AG04450 (cell line): ENCODE measurements around the gene IDS. TPM values are rescaled to one million over a fixed set of nuclear protein-coding genes. Genes with fewer than 3 reads are reported as not detected.
A peak's percentile ranks its signal among the peaks of the same experiment; 100 is the strongest.
"Not testable (repeated sequence)": the region's sequence is repeated elsewhere in the genome, so short reads cannot be mapped to it uniquely, and the experiment has no call there.

Experiments used
- CTCF ChIA-PET: fragments of 300-600, 350-600 bp; formaldehyde crosslinking; extraction: SDS; loops from one replicate; lab custom pipeline; 2022; ENCODE audit warnings: antibody characterized with exemption, inconsistent platforms; lab: Charles Lee
- POLR2A ChIA-PET: fragments of 350-600 bp; formaldehyde crosslinking; extraction: SDS; loops from one replicate; lab custom pipeline; 2021; ENCODE audit warnings: antibody characterized with exemption, inconsistent platforms; lab: Yijun Ruan, JAX
- DNase-seq: peaks from one replicate; pipeline ENCODE4 v3.0.0-alpha.2; 2011; ENCODE audit warnings: low read depth, low spot score
- H3K27ac ChIP-seq: one replicate; pipeline ENCODE4 v1.5.1; 2012; ENCODE audit warnings: low read depth, low read length, control low read depth
- H3K27me3 ChIP-seq: one replicate; pipeline ENCODE4 v1.6.0; 2012; ENCODE audit warnings: low read length; ENCODE audit not compliant: control insufficient read depth, insufficient read depth
- H3K4me3 ChIP-seq: 2 replicates; pipeline ENCODE4 v1.5.1; 2011; ENCODE audit warnings: mild to moderate bottlenecking, low read depth, low read length, control low read depth
- H3K9me3 ChIP-seq: 2 replicates; pipeline ENCODE4 v1.5.1; 2012; ENCODE audit warnings: low read length; ENCODE audit not compliant: control insufficient read depth, insufficient read depth
- polyA plus RNA-seq: library from polyadenylated mRNA; depleted of rRNA; stranded (reverse); fragments of >200 nt; gene quantifications from 2 replicates; pipeline ENCODE4 v1.2.3, GENCODE V29; 2011
- TF ChIP-seq, protein P1 (sequence below): IDR thresholded peaks from 2 replicates; pipeline ENCODE4 v1.5.1; 2011; ENCODE audit warnings: low read depth, low read length, control low read depth, inconsistent platforms

IDS gene
- polyA plus RNA-seq, 1 experiment = 75.7 TPM

GRCh38 chrX:149510386-149510785, 5.3 kb upstream of the IDS start:
- POLR2A ChIA-PET = no interaction called here
- TF ChIP-seq, protein P1, sequence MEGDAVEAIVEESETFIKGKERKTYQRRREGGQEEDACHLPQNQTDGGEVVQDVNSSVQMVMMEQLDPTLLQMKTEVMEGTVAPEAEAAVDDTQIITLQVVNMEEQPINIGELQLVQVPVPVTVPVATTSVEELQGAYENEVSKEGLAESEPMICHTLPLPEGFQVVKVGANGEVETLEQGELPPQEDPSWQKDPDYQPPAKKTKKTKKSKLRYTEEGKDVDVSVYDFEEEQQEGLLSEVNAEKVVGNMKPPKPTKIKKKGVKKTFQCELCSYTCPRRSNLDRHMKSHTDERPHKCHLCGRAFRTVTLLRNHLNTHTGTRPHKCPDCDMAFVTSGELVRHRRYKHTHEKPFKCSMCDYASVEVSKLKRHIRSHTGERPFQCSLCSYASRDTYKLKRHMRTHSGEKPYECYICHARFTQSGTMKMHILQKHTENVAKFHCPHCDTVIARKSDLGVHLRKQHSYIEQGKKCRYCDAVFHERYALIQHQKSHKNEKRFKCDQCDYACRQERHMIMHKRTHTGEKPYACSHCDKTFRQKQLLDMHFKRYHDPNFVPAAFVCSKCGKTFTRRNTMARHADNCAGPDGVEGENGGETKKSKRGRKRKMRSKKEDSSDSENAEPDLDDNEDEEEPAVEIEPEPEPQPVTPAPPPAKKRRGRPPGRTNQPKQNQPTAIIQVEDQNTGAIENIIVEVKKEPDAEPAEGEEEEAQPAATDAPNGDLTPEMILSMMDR = peak; percentile 28; the same call in 1 of the 2 replicates
- H3K27me3 ChIP-seq = no peaks in the 10 kb centered on the region
- CTCF ChIA-PET = interaction anchor here (1.0 to 1.4 kb wide), 2 partner anchors 12 to 30 kb away, joined by 3 to 6 read pairs; partner anchors contain the start of gene EOLA1
- no peak for DNase-seq
- no peaks in the 10 kb centered on the region for H3K9me3 ChIP-seq
- H3K4me3 ChIP-seq = no peak overlapping the region
- no peak overlapping the region for H3K27ac ChIP-seq

DNA sequence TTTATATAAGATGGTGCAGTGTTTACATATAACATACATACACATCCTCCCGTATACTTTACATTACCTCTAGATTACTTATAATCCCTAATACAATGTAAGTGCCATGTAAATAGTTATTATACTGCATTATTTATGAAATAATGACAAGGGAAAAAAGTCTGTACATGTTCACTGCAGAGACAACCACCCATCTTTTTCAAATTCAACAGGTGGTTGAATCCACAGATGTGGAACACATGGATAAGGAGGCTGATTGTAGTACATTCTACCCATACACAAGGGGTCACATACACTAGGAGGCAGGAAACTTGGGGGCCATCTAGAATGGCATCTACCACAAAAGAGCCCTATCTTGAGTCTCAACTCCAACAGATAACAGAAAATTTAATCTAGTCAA, 3.4 kb upstream of the IDS start:
- Histone ChIP-seq H3K9me3 (no peaks in the 10 kb centered on the region), H3K4me3 (no peak overlapping the region), H3K27me3 (no peaks in the 10 kb centered on the region), H3K27ac (no peak overlapping the region)
- ChIA-PET CTCF (no interaction called here), POLR2A (no interaction called here)
- TF ChIP-seq, protein P1 = no peak
- no peak for DNase-seq

GRCh38 chrX:149506349-149506748, 1.2 kb upstream of the IDS start:
- POLR2A ChIA-PET = no interaction called here

DNA sequence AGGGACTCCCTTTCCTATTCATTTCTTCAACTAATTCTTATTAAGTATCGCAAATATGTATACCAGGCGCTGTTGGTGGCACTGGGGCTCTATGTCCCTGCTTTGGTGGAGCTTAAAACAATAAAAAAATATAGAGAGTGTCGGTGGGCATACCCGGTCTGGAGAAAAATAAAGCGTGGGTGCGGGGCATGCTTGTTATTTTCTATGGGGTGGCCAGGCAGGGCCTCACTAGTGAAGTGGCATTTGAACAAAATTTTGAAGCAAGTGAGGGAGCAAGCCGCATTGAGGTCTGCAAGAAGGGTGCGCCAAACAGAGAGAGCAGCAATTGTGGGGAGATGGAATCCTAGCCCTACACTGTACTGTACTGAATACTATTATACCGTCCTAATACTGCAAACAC, 565 bp upstream of the IDS start:
- no peak overlapping the region for H3K4me3 ChIP-seq
- ChIA-PET CTCF (interaction anchor here (0.6 kb wide), 1 partner anchor 8 kb away, joined by 3 read pairs; no protein-coding TSS in a partner anchor), POLR2A (interaction anchor here (1.3 kb wide), 1 partner anchor 34 kb away, joined by 8 read pairs; no protein-coding TSS in a partner anchor)
- H3K9me3 ChIP-seq = no peaks in the 10 kb centered on the region
- TF ChIP-seq, protein P1 = no peak
- no peak overlapping the region for H3K27ac ChIP-seq
- no peak for DNase-seq
- H3K27me3 ChIP-seq = no peaks in the 10 kb centered on the region

More at GRCh38 chrX:149506349-149506748, 1.2 kb upstream of the IDS start:
- H3K9me3 ChIP-seq = no peaks in the 10 kb centered on the region
- no peaks in the 10 kb centered on the region for H3K27me3 ChIP-seq
- CTCF ChIA-PET = no interaction called here
- no peak overlapping the region for H3K27ac ChIP-seq
- TF ChIP-seq, protein P1 = no peak
- DNase-seq = no peak
- no peak overlapping the region for H3K4me3 ChIP-seq

DNA sequence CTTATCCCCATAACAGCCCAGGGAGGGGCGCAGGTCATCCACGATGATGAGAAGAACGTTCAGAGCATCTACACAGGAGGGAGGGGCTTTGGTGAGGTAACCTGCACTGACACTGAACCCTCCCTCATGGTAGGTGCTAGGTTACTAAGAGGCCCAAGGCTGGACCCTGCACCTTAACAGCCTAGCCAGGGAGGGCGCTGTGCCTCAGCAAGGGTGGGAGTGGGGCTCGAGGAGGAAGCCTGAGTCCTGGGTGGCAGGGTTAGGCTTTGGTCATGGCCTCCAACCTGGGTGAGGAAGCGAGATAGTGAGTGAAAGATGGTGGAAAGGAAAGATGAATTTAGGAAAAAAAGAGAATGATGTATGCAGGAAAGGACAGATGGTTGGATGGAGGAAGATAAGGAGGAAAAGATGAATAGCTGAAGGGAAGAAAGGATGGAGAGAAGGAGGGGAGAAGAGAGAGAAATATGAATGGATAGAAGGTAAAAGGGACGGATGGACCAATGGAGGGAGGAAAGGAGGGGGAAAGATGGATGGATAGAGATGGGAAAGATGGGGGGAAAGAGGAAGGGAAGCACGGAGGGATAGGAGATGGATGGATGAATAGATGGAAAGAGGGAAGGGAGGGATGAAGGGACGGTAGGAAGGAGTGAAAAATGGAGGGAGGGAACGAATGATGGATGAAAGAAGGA, 736 bp downstream of the IDS start:
- ChIA-PET CTCF (interaction anchor here (0.6 to 1.1 kb wide), 2 partner anchors 103 to 435 kb away, joined by 3 read pairs; no protein-coding TSS in a partner anchor), POLR2A (interaction anchor here (0.8 to 1.3 kb wide), 2 partner anchors 14 to 35 kb away, joined by 3 to 8 read pairs; no protein-coding TSS in a partner anchor)
- TF ChIP-seq, protein P1 = no peak
- Histone ChIP-seq H3K27ac (peak overlapping the region; percentile 86), H3K27me3 (no peaks in the 10 kb centered on the region), H3K9me3 (no peaks in the 10 kb centered on the region), H3K4me3 (peak overlapping the region; percentile 70)
- DNase-seq = no peak

GRCh38 chrX:149503446-149503845, 1.7 kb downstream of the IDS start:
- CTCF ChIA-PET, DNase-seq, H3K9me3 ChIP-seq, H3K27me3 ChIP-seq, POLR2A ChIA-PET: not testable (repeated sequence)
- Histone ChIP-seq H3K27ac (peak overlapping the region; percentile 39), H3K4me3 (peak overlapping the region; percentile 37)

GRCh38 chrX:149502923-149503322, 2.2 kb downstream of the IDS start:
- H3K4me3 ChIP-seq, CTCF ChIA-PET, H3K27ac ChIP-seq, H3K9me3 ChIP-seq, POLR2A ChIA-PET, H3K27me3 ChIP-seq, DNase-seq: not testable (repeated sequence)
